GM06990 (cell line): Measurements from ENCODE around the gene CCDC124.

Source experiments
- DNase-seq: peaks from one replicate; pipeline ENCODE4 v3.0.0-alpha.2; 2011; ENCODE audit not compliant: insufficient read length; ENCODE audit errors: extremely low read depth
- H3K27me3 ChIP-seq: replicated peaks from 2 replicates; pipeline ENCODE4 v1.6.0; 2011; ENCODE audit warnings: low read length; ENCODE audit not compliant: control insufficient read depth, insufficient read depth
- H3K36me3 ChIP-seq: 2 replicates; pipeline ENCODE4 v1.5.1; 2011; ENCODE audit warnings: low read length; ENCODE audit not compliant: control insufficient read depth, insufficient read depth
- H3K4me3 ChIP-seq: replicated peaks from 2 replicates; pipeline ENCODE4 v1.5.1; 2011; ENCODE audit warnings: low read depth, mild to moderate bottlenecking, control low read depth, low read length
- CTCF ChIP-seq: IDR thresholded peaks from 2 replicates; pipeline ENCODE4 v1.5.1; 2011; ENCODE audit warnings: low read length, control low read depth, mild to moderate bottlenecking, inconsistent platforms; ENCODE audit not compliant: insufficient read depth, poor library complexity, severe bottlenecking

CCDC124 gene

GRCh38 chr19:17973759-17974158 is 40.9 kb downstream of the CCDC124 start:
- no peak for TF ChIP-seq CTCF
- Histone ChIP-seq H3K36me3 (no peaks in the 10 kb centered on the region), H3K4me3 (no peak overlapping the region), H3K27me3 (no peaks in the 10 kb centered on the region; the same call in 1 of the 2 replicates)
- DNase-seq: no peak

- DNase-seq: no peak
- no peaks in the 10 kb centered on the region; the same call in 1 of the 2 replicates for H3K27me3 ChIP-seq
- no peaks in the 10 kb centered on the region for H3K36me3 ChIP-seq
- TF ChIP-seq CTCF: no peak
- H3K4me3 ChIP-seq: no peak overlapping the region
Observed at GRCh38 chr19:17974551-17974950, 41.7 kb downstream of the CCDC124 start.

- Histone ChIP-seq H3K4me3 (no peak overlapping the region), H3K27me3 (no peaks in the 10 kb centered on the region; the same call in 1 of the 2 replicates), H3K36me3 (no peaks in the 10 kb centered on the region)
- no peak for DNase-seq
- no peak for TF ChIP-seq CTCF
Observed at GRCh38 chr19:17975032-17975431, 42.2 kb downstream of the CCDC124 start.

GRCh38 chr19:17977021-17977420 is 44.2 kb downstream of the CCDC124 start:
- TF ChIP-seq CTCF: no peak
- Histone ChIP-seq H3K4me3 (no peak overlapping the region), H3K36me3 (no peaks in the 10 kb centered on the region), H3K27me3 (no peaks in the 10 kb centered on the region; the same call in none of the 2 replicates)
- no peak for DNase-seq

- Histone ChIP-seq H3K4me3 (no peak overlapping the region), H3K36me3 (no peaks in the 10 kb centered on the region), H3K27me3 (no peaks in the 10 kb centered on the region; the same call in none of the 2 replicates)
- DNase-seq: no peak
- no peak for TF ChIP-seq CTCF
Observed at GRCh38 chr19:17977488-17977887, 44.7 kb downstream of the CCDC124 start.

- Histone ChIP-seq H3K27me3 (no peaks in the 10 kb centered on the region; the same call in 1 of the 2 replicates), H3K4me3 (no peak overlapping the region), H3K36me3 (no peaks in the 10 kb centered on the region)
- no peak for TF ChIP-seq CTCF
- no peak for DNase-seq
Observed at GRCh38 chr19:17981611-17982010, 48.8 kb downstream of the CCDC124 start.
